CD4-positive, alpha-beta T cell treated with Interleukin-17A for 4 hours (primary cell): ENCODE results near the gene GSKIP.
"Not testable (repeated sequence)": the region's sequence is repeated elsewhere in the genome, so short reads cannot be mapped to it uniquely, and the experiment has no call there.

Source experiments
- DNase-seq: peaks from one replicate; pipeline ENCODE4 v3.0.0-alpha.2; 2020; ENCODE audit warnings: mixed read lengths

GSKIP gene

GRCh38 chr14:96362965-96363750 lies at the start of gene GSKIP, which contains the start of gene ATG2B:
TSS of gene GSKIP (plus strand) at chr14:96363526. CDS start at chr14:96382248, 18,722 bp downstream.
TSS of gene ATG2B (minus strand) at chr14:96363341. CDS start at chr14:96362976, 365 bp downstream.
- DNase-seq = peak; percentile 98

GRCh38 chr14:96316087-96316486 lies 47.2 kb upstream of the GSKIP start:
- DNase-seq = no peak

GRCh38 chr14:96318836-96319235 lies 44.5 kb upstream of the GSKIP start:
- no peak for DNase-seq

- DNase-seq = no peak
These were observed 42.7 kb upstream of the GSKIP start for GRCh38 chr14:96320605-96321004.

GRCh38 chr14:96324219-96324618 lies 39.1 kb upstream of the GSKIP start:
- DNase-seq = no peak

- DNase-seq = no peak
These were observed 24.8 kb upstream of the GSKIP start for GRCh38 chr14:96338551-96338950.

GRCh38 chr14:96341323-96341722 lies 22.0 kb upstream of the GSKIP start:
- DNase-seq = no peak

GRCh38 chr14:96345669-96346068 lies 17.7 kb upstream of the GSKIP start:
- no peak for DNase-seq

- DNase-seq = not testable (repeated sequence)
These were observed 15.4 kb upstream of the GSKIP start for GRCh38 chr14:96347957-96348356.

GRCh38 chr14:96349286-96350075 lies 13.8 kb upstream of the GSKIP start:
- no peak for DNase-seq

GRCh38 chr14:96351986-96352385 lies 11.3 kb upstream of the GSKIP start:
- DNase-seq = no peak

GRCh38 chr14:96352708-96353107 lies 10.6 kb upstream of the GSKIP start:
- no peak for DNase-seq

GRCh38 chr14:96354246-96354645 lies 9.1 kb upstream of the GSKIP start:
- DNase-seq = no peak

GRCh38 chr14:96357216-96357615 lies 6.1 kb upstream of the GSKIP start:
- DNase-seq = no peak

- no peak for DNase-seq
These were observed 3.4 kb upstream of the GSKIP start for GRCh38 chr14:96359959-96360358.

- DNase-seq = peak; percentile 45
These were observed 1.0 kb upstream of the GSKIP start for GRCh38 chr14:96362071-96362964.

- DNase-seq = peak; percentile 52
These were observed 518 bp downstream of the GSKIP start for GRCh38 chr14:96363751-96364336.

GRCh38 chr14:96364962-96365361 lies 1.6 kb downstream of the GSKIP start:
- no peak for DNase-seq

GRCh38 chr14:96368534-96368933 lies 5.2 kb downstream of the GSKIP start:
- DNase-seq = no peak

- DNase-seq = no peak
These were observed 7.2 kb downstream of the GSKIP start for GRCh38 chr14:96370528-96370927.

GRCh38 chr14:96373538-96373937 lies 10.2 kb downstream of the GSKIP start:
- no peak for DNase-seq

- no peak for DNase-seq
These were observed 12.8 kb downstream of the GSKIP start for GRCh38 chr14:96376093-96376492.

- no peak for DNase-seq
These were observed 17.4 kb downstream of the GSKIP start for GRCh38 chr14:96380735-96381134.
